Aorta (tissue), 5 donors: Measurements from ENCODE around the gene ATG4C. TPM values are rescaled to one million over a fixed set of nuclear protein-coding genes. Genes with fewer than 3 reads are reported as not detected.
"Not testable (repeated sequence)": the region's sequence is repeated elsewhere in the genome, so short reads cannot be mapped to it uniquely, and the experiment has no call there.

ENCODE experiments used
- ATAC-seq: fragments of 200-7000 bp; cut with Tn5 transposase; one replicate; pipeline ENCODE4 v1.9.1; 2022; ENCODE audit warnings: moderate library complexity; ENCODE audit not compliant: low FRiP score
- DNase-seq, 2 donors: peaks; one replicate each; pipeline ENCODE4 v3.0.0-alpha.2; 2020
- H3K27ac ChIP-seq, 2 donors: one replicate each; pipeline ENCODE4 v1.5.1; 2013; ENCODE audit warnings: low read length in 2 of 2, mild to moderate bottlenecking in 2 of 2, moderate library complexity in 2 of 2, control low read depth in 1 of 2, inconsistent platforms in 1 of 2, low read depth in 1 of 2
- H3K27me3 ChIP-seq, 2 donors: one replicate each; pipeline ENCODE4 v1.6.1; 2013; ENCODE audit warnings: control low read depth in 1 of 2, low read length in 1 of 2, mild to moderate bottlenecking in 1 of 2, moderate library complexity in 1 of 2; ENCODE audit not compliant: insufficient read depth in 2 of 2, control insufficient read depth in 1 of 2
- H3K36me3 ChIP-seq, 2 donors: one replicate each; pipeline ENCODE4 v1.6.1; 2013; ENCODE audit warnings: control low read depth in 1 of 2, low read length in 1 of 2, mild to moderate bottlenecking in 1 of 2; ENCODE audit not compliant: insufficient read depth in 2 of 2, control insufficient read depth in 1 of 2
- H3K4me1 ChIP-seq, 2 donors: one replicate each; pipeline ENCODE4 v1.6.1; 2013; ENCODE audit warnings: low read length in 2 of 2, control low read depth in 1 of 2, mild to moderate bottlenecking in 1 of 2, moderate library complexity in 1 of 2; ENCODE audit not compliant: insufficient read depth in 2 of 2, control insufficient read depth in 1 of 2
- H3K4me3 ChIP-seq, 2 donors: one replicate each; pipeline ENCODE4 v1.5.1; 2013; ENCODE audit warnings: low read length in 2 of 2, control low read depth in 1 of 2, mild to moderate bottlenecking in 1 of 2
- H3K9me3 ChIP-seq: one replicate; pipeline ENCODE4 v1.6.1; 2013; ENCODE audit warnings: mild to moderate bottlenecking, low read length; ENCODE audit not compliant: control insufficient read depth
- WGBS, 2 donors: extraction: QIAGEN DNeasy Blood & Tissue Kit; methylation state at CpG; one replicate each; pipeline ENCODE4 v1.1.7; 2013; 5-methylcytosine and 5-hydroxymethylcytosine counted together
- intact Hi-C, 2 donors: fragments of 100-400 bp; cut with DNase I; formaldehyde crosslinking; loops; one replicate each; pipeline versions ENCODE4 v1.14.2 to v1.15.0; 2022
- polyA plus RNA-seq, 2 donors: library from polyadenylated mRNA; stranded (reverse); fragments of 200-250 nt; gene quantifications; one replicate each; pipeline ENCODE4 v1.2.3, GENCODE V29; 2013
- total RNA-seq, 2 donors: library from RNA; stranded (reverse); fragmentation: NEBNext Ultra II Directional; extraction: Animal tissue kit (Norgen Biotek cat#: 25700); gene quantifications; one replicate each; pipeline ENCODE4 v1.2.1, GENCODE V29; 2021
- donor health status: healthy with polysubstance abuse.
- donor health status: Bipolar disorder and iron deficiency.
- donor health status: DM: no; HTN: no; CAD: no.
- donor health status: DM: no; HTN: no; CAD: no.
- donor health status: DM: yes; HTN: yes; CAD: no.

ATG4C gene
- total and polyA plus RNA-seq, 4 donors: 5.8 to 18.4 (median 8.4) TPM

GRCh38 chr1:62768551-62768950, 15.4 kb upstream of the ATG4C start:
- H3K4me3 ChIP-seq, H3K36me3 ChIP-seq, H3K4me1 ChIP-seq, DNase-seq, intact Hi-C loops, H3K9me3 ChIP-seq, H3K27ac ChIP-seq, ATAC-seq, H3K27me3 ChIP-seq: not testable (repeated sequence)
- 81 to 86% methylated on average over 11 of the region's 11 CpGs for WGBS, 2 donors

- DNase-seq (no peak), ATAC-seq (no peak)
- intact Hi-C loops: no loop called here
- H3K9me3 ChIP-seq: peaks cover 2% of the 10 kb centered on the region
- H3K4me1 ChIP-seq: no peaks in the 10 kb centered on the region
- 85 to 100% methylated on average over 1 of the region's 1 CpG for WGBS, 2 donors
- H3K27me3 ChIP-seq: no peaks in the 10 kb centered on the region
- no peak overlapping the region for H3K4me3 ChIP-seq
- H3K27ac ChIP-seq: no peak overlapping the region
- no peaks in the 10 kb centered on the region for H3K36me3 ChIP-seq
Observed at GRCh38 chr1:62772607-62773295, 11.2 kb upstream of the ATG4C start.

- intact Hi-C loops: no loop called here
- Histone ChIP-seq H3K27me3 (no peaks in the 10 kb centered on the region), H3K27ac (no peak overlapping the region), H3K4me3 (no peak overlapping the region), H3K4me1 (no peaks in the 10 kb centered on the region), H3K36me3 (no peaks in the 10 kb centered on the region), H3K9me3 (peaks cover 2% of the 10 kb centered on the region)
- ATAC-seq (no peak), DNase-seq (no peak)
- WGBS, 2 donors: 87 to 92% methylated on average over 2 of the region's 2 CpGs
Observed at GRCh38 chr1:62774006-62774405, 9.9 kb upstream of the ATG4C start.

- peaks cover 2% of the 10 kb centered on the region for H3K9me3 ChIP-seq
- no peaks in the 10 kb centered on the region for H3K4me1 ChIP-seq
- H3K27ac ChIP-seq: no peak overlapping the region
- DNase-seq (no peak), ATAC-seq (no peak)
- intact Hi-C loops: no loop called here
- no peak overlapping the region for H3K4me3 ChIP-seq
- WGBS, 2 donors: 43 to 48% methylated on average over 3 of the region's 3 CpGs
- no peaks in the 10 kb centered on the region for H3K36me3 ChIP-seq
- H3K27me3 ChIP-seq: no peaks in the 10 kb centered on the region
Observed at GRCh38 chr1:62774971-62775595, 8.8 kb upstream of the ATG4C start.

GRCh38 chr1:62778208-62778607, 5.7 kb upstream of the ATG4C start:
- ATAC-seq (no peak), DNase-seq (no peak)
- WGBS, 2 donors: 64 to 67% methylated on average over 2 of the region's 2 CpGs
- Histone ChIP-seq H3K4me1 (no peaks in the 10 kb centered on the region), H3K4me3 (no peak overlapping the region), H3K27me3 (no peaks in the 10 kb centered on the region), H3K36me3 (no peaks in the 10 kb centered on the region), H3K27ac (no peak overlapping the region), H3K9me3 (peaks cover 2% of the 10 kb centered on the region)
- intact Hi-C loops: no loop called here

GRCh38 chr1:62781841-62782543, 1.9 kb upstream of the ATG4C start:
- Histone ChIP-seq H3K4me1 (no peaks in the 10 kb centered on the region), H3K9me3 (no peaks in the 10 kb centered on the region), H3K4me3 (no peak overlapping the region), H3K27me3 (no peaks in the 10 kb centered on the region), H3K27ac (no peak overlapping the region), H3K36me3 (no peaks in the 10 kb centered on the region)
- 76 to 80% methylated on average over 3 of the region's 3 CpGs for WGBS, 2 donors
- DNase-seq: no peak
- no peak for ATAC-seq
- intact Hi-C loops: no loop called here

- intact Hi-C loops, H3K27me3 ChIP-seq, H3K4me3 ChIP-seq, H3K9me3 ChIP-seq, H3K27ac ChIP-seq, H3K4me1 ChIP-seq, H3K36me3 ChIP-seq, ATAC-seq: not testable (repeated sequence)
- WGBS, 2 donors: 77 to 80% methylated on average over 23 of the region's 23 CpGs
- peak in 1 of 2 donors; percentile 54 for DNase-seq
Observed at GRCh38 chr1:62782544-62783212, 1.3 kb upstream of the ATG4C start.

GRCh38 chr1:62784509-62785365, 805 bp downstream of the ATG4C start:
- DNase-seq (no peak), ATAC-seq (peak; percentile 68)
- 9 to 14% methylated on average over 12 of the region's 12 CpGs for WGBS, 2 donors
- H3K9me3 ChIP-seq: no peaks in the 10 kb centered on the region
- H3K4me1 ChIP-seq: no peaks in the 10 kb centered on the region
- H3K27me3 ChIP-seq: no peaks in the 10 kb centered on the region
- intact Hi-C loops: no loop called here
- H3K4me3 ChIP-seq: peak overlapping the region; percentile 97 to 98
- no peaks in the 10 kb centered on the region for H3K36me3 ChIP-seq
- H3K27ac ChIP-seq: no peak overlapping the region
